Transverse colon (tissue), 4 donors: ENCODE data around the gene ZNF367.

Experiments
- EP300 ChIP-seq: sonication (generic); formaldehyde crosslinking; IDR thresholded peaks from one replicate; pipeline ENCODE4 v1.6.1; 2017; ENCODE audit warnings: antibody characterized with exemption, low read depth
- POLR2A ChIP-seq: fragments of 450-650 bp; IDR thresholded peaks from one replicate; pipeline ENCODE4 v1.6.1; 2016; ENCODE audit warnings: antibody characterized with exemption, mild to moderate bottlenecking, moderate library complexity
- POLR2AphosphoS5 ChIP-seq, 3 donors: sonication (generic); formaldehyde crosslinking; IDR thresholded peaks; one replicate each; pipeline ENCODE4 v1.6.1; 2016; ENCODE audit warnings: antibody characterized with exemption in 3 of 3
- TF ChIP-seq, protein P1 (sequence below), 5 experiments: fragments of 200-600 bp in 3 of 5; fragments of 450-650 bp in 2 of 5; sonication (generic) in 3 of 5; IDR thresholded peaks; 1 replicate in 2 of 5; 2 replicates in 3 of 5; pipeline ENCODE4 v1.5.1; 2016 to 2017; ENCODE audit warnings: antibody characterized with exemption in 5 of 5, inconsistent platforms in 3 of 5, mild to moderate bottlenecking in 2 of 5, moderate library complexity in 1 of 5

DNA sequence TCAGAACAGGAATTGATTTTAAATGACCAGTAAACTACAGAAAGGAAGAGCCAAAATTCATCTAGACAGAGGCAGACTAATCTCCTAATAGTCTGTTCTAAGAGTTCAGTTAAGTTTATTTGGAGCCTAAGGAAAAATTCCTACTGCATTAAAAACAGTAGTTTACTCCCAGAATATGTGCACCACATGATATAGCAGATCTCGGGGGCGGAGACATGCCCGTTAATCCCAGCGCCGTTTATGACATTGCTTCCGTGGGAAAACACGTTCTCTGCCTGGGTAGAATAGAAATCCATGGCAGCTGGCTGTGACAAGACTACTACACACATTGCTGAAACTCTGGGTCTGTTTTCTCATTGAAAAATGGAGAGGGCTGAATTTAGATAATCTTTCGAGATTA is 43.2 kb upstream of the ZNF367 start:
- TF ChIP-seq, protein P1, sequence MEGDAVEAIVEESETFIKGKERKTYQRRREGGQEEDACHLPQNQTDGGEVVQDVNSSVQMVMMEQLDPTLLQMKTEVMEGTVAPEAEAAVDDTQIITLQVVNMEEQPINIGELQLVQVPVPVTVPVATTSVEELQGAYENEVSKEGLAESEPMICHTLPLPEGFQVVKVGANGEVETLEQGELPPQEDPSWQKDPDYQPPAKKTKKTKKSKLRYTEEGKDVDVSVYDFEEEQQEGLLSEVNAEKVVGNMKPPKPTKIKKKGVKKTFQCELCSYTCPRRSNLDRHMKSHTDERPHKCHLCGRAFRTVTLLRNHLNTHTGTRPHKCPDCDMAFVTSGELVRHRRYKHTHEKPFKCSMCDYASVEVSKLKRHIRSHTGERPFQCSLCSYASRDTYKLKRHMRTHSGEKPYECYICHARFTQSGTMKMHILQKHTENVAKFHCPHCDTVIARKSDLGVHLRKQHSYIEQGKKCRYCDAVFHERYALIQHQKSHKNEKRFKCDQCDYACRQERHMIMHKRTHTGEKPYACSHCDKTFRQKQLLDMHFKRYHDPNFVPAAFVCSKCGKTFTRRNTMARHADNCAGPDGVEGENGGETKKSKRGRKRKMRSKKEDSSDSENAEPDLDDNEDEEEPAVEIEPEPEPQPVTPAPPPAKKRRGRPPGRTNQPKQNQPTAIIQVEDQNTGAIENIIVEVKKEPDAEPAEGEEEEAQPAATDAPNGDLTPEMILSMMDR (IDR thresholded peaks at IDR 0.05), result no peak
- TF ChIP-seq EP300 (no peak), POLR2A (no peak), POLR2AphosphoS5 (IDR thresholded peaks at IDR 0.05) (no peak)
